Fibroblast of skin of right quadriceps (primary cell): ENCODE results near the gene TMCO6.

Experiments used
- DNase-seq: peaks from one replicate; pipeline ENCODE4 v3.0.0-alpha.2; 2013

The TMCO6 gene

DNA sequence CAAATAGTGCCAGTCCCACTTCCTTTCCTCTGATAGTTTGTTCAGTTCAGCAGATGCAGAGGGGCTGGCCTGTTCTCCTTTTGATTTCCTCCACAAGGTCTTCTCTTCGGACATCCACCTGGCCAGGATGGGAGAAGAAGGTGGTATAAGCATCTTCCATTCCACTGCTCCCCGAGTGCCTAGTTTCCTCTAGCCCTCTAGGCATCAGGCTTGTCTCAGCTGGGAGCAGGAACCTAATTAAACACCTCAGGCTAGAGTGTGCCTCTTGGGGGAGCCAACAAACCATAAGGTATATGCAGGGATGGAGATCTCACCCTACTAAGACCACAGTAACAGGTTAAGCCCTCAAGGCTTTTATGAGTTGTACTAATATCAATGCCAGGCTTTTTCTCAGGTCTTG, 35.0 kb downstream of the TMCO6 start:
- DNase-seq, result no peak

DNA sequence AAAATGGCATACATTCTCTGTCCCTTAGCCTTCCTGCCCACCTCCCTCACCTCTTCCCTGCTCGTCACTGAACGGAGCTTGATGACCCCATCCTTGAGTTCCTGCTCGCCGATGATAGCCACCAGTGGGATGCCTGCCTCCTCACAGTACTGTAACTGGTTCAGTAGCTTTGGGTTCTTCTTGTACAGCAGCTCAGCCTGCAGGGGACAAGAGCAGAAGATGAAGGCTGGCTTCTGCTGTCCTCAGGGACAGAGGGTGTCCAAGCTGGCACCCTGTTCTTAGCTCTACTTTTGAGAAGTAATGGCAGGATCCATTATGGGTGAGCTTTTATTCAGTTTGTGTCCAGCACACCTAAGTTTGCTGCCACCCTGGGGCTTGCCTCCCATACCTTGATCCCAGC, 35.4 kb downstream of the TMCO6 start:
- DNase-seq, result no peak

DNA sequence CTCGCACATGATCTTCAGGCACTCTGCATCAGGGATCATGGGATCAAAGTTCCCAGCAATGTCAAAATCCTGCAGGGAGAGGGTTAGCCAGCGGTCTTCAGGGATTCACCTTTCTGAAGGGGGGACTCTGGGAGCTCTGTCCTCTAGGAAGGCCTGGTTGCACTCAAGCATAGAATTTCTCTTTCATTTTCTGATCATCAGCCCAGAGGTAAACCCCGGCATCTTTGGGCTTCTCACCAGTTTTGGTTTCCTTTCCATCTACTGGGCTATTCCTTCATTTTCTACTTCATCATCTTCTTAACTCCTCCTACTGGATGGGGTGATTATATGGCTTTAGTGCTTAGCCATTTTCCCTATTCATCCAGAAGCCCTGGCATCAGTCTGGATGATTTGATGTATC, 38.7 kb downstream of the TMCO6 start:
- no peak for DNase-seq

DNA sequence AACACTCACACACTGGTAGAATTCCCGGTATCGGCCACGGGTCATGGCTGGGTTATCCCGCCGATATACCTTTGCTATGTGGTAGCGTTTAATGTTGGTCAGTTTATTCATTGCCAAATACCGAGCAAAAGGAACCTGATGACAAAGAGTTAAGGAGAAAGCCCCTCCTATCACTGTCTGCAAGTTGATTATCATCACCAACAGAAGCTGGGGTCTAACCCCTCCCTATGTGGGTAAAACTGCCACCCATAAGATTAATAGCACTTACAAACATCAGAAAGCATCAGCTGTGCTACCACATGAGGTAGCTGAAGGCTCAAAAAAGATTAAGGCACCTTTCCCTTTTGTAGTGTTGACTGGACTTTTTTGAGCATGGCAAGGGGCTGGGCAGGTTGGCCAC, 39.7 kb downstream of the TMCO6 start:
- DNase-seq, result no peak

DNA sequence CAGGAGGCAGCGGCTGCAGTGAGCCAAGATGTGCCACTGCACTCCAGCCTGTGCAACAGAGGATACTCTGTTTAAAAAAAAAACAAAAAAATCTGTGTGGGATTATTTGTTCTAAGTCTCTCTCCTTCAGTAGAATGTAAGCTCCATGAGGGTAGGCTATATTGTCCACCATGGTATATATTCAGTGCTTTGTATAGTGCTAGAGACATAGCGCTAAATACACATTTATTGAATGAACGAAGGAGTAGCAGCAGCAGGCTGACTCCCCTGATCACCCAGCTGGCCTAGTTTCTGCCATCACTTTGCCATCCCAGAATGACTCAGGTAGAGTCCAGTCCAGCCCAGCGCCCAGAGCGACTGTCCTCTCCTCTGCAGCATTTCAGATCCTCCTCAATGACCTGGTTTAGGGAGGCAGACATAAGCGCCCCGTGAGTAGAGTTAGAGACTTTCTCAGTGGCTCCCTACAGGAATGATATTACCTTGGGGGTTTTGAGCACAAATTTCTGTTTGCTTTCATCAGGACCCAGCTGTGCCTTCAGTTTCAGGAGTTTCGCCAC, 51.2 kb downstream of the TMCO6 start:
- DNase-seq, result no peak

DNA sequence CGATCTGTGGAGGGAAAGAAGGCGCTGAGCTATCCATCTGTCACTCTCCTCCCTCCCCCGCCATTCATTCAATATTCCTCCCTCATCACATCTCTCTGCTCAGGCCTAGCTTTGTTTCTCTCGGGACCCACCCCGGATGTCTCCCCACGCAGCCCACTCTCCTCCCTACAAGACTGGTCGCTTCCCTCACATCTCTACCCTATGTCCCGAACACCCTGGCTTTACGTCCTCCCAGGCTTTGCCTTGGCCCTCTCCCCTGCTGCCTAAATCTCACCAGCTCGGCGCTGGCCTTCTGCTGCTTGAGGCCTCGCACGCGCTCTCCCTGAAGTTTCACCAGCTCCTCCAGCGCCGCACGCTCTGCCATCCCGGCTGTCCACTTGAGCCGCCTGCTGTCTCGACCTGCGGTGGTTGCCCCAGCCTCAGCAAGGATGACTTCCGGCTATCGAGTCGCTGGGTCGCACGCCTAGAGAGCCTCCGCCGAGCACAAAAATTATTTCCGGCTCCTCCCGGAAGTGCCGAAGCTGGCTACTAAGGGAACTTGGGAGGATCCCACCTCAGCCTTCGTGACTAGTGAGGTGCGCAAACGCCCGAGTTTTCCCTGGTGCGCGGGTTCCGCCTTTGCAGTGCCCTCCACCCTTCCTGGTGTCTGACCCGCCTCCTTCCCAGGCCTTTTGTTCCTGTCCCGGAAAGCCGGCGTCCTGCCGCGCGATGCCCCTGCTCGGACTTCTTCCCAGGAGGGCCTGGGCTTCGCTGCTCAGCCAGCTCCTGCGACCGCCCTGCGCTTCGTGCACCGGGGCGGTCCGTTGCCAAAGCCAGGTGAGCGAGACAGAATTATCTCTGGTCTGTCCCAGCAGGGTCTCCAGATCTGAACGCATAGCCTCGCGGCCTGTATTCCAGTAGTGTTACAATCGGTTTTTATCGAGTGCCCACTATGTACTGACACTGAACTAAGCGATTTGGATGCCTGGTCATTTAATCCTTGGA, 52.0 kb downstream of the TMCO6 start, which contains the start of the genes HARS1 and HARS2:
TSS of gene HARS1 (minus strand) at position 430 of the 984 bp plus-strand sequence. CDS start at position 364, 66 bp downstream.
TSS of gene HARS2 (plus strand) at position 515 of the 984 bp plus-strand sequence. CDS start at position 709, 194 bp downstream.
- peak; percentile 93 for DNase-seq

DNA sequence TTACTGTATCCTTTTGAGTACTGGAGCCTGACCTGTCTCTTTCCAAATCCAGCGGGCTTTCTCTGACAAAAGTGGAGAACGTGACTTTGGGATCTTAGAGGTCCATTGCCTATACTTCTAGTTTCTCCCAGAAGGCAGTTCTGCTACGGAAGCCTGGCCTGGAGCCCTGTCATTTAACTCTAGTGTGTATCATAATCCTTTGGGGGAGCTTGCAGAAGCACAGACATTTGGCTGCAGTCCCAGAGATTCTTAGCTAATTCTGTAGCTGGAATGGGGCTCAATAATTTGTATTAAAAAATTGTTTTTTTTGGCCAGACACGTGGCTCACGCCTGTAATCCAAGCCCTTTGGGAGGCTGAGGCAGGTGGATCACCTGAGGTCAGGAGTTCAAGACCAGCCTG, 55.0 kb downstream of the TMCO6 start:
- DNase-seq, result no peak
